HK-2 (cell line): ENCODE measurements around the gene ZNF668.
"Not testable (repeated sequence)": the region's sequence is repeated elsewhere in the genome, so short reads cannot be mapped to it uniquely, and the experiment has no call there.

Source experiments
- DNase-seq: peaks from one replicate; pipeline ENCODE4 v3.0.0-alpha.2; 2018; ENCODE audit not compliant: unreplicated experiment

The ZNF668 gene

GRCh38 chr16:31100876-31101641 is 27.0 kb upstream of the ZNF668 start:
- DNase-seq, result not testable (repeated sequence)

GRCh38 chr16:31099860-31100638 is 26.0 kb upstream of the ZNF668 start:
- DNase-seq, result no peak

- peak; percentile 100 for DNase-seq
Observed at GRCh38 chr16:31094424-31095120, 20.5 kb upstream of the ZNF668 start, which contains the start of gene VKORC1. Gene VKORC1, minus strand, starts transcription at chr16:31094797. Its CDS starts 68 bp downstream, at chr16:31094729.

- DNase-seq, result no peak
Observed at GRCh38 chr16:31094088-31094423, 20.0 kb upstream of the ZNF668 start.

GRCh38 chr16:31093132-31093703 is 19.2 kb upstream of the ZNF668 start:
- peak; percentile 68 for DNase-seq

GRCh38 chr16:31092330-31092729 is 18.3 kb upstream of the ZNF668 start:
- DNase-seq, result no peak

GRCh38 chr16:31090540-31090939 is 16.5 kb upstream of the ZNF668 start:
- peak; percentile 70 for DNase-seq

GRCh38 chr16:31089199-31089598 is 15.2 kb upstream of the ZNF668 start:
- no peak for DNase-seq

- DNase-seq, result no peak
Observed at GRCh38 chr16:31088459-31089183, 14.6 kb upstream of the ZNF668 start, which contains the start of gene PRSS53. Gene PRSS53, minus strand, starts transcription at chr16:31088943. Its CDS starts 134 bp downstream, at chr16:31088809.

- no peak for DNase-seq
Observed at GRCh38 chr16:31087971-31088370, 13.9 kb upstream of the ZNF668 start.

GRCh38 chr16:31087481-31087880 is 13.4 kb upstream of the ZNF668 start:
- DNase-seq, result no peak

- DNase-seq, result no peak
Observed at GRCh38 chr16:31086629-31086906, 12.5 kb upstream of the ZNF668 start.

GRCh38 chr16:31085873-31086628 is 12.0 kb upstream of the ZNF668 start:
- no peak for DNase-seq

- DNase-seq, result no peak
Observed at GRCh38 chr16:31085411-31085810, 11.4 kb upstream of the ZNF668 start.

GRCh38 chr16:31084584-31085302 is 10.7 kb upstream of the ZNF668 start:
- DNase-seq, result no peak

GRCh38 chr16:31083981-31084380 is 9.9 kb upstream of the ZNF668 start:
- no peak for DNase-seq

GRCh38 chr16:31083556-31083955 is 9.5 kb upstream of the ZNF668 start:
- no peak for DNase-seq

GRCh38 chr16:31083081-31083480 is 9.0 kb upstream of the ZNF668 start:
- DNase-seq, result no peak

GRCh38 chr16:31082368-31083045 is 8.5 kb upstream of the ZNF668 start:
- no peak for DNase-seq
